ENCODE measurements around the gene MEPCE. TPM values are rescaled to one million over a fixed set of nuclear protein-coding genes. Genes with fewer than 3 reads are reported as not detected.

MEPCE gene
- total and polyA plus RNA-seq, 4 donors, result 6.7 to 21.8 (median 16.5) TPM

DNA sequence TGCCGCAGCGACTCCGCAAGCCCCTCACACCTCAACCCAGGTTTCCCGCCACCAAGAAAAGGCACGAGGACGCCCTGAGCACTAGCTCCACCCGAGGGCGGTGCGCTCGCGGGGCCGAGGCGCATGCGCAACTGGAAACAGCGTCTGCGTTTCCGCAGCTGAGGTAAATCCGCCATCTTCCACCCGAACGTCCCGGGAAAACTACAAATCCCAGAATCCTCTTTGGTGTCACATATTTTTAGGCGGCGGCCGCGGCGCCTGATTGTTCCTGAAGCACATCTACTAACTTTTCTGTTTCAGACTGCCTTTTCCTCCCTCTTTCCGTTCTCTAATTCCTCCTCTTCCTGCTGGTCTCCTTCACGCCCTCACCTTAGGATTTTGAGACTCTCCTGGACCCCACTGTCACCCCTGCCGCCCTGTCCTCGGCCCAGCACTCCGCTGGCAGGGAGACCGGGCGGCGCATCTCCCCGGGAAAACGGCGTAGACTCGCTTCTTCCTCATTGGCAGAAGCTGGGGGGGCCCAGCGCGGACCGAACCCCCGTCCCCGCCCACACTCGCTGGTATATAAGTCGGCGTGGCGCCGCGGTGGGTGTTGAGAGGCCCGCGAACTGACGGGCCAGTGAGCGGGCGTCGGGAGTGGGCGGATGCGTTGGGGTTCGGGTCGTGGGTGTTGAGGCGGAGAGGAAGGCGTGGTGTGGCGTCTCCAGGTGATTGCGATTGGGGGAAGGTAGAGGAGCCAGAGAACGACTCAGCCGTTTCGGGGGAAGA, 1.2 kb upstream of the MEPCE start, which contains the start of gene ZCWPW1:
ZCWPW1 (minus strand) TSS at position 505 of the 768 bp plus-strand sequence. CDS start 8,054 bp downstream, outside the sequence.
- Histone ChIP-seq H3K9me3 (ENCODE audit: control insufficient read depth in 4 of 4, low read length in 3 of 4) (no peaks in the 10 kb centered on the region), H3K27me3 (ENCODE audit: control insufficient read depth in 4 of 4, insufficient read depth in 4 of 4, low read length in 3 of 4) (no peaks in the 10 kb centered on the region), H3K27ac (ENCODE audit: low read depth in 1 of 2, low read length in 2 of 2) (peak within 1 kb of the TSS; percentile 100), H3K36me3 (ENCODE audit: control insufficient read depth in 4 of 4, insufficient read depth in 3 of 4, low read depth in 1 of 4, low read length in 3 of 4) (peaks cover 4 to 5% (median 5%) of the 10 kb centered on the region in 4 donors), H3K9ac (ENCODE audit: low read depth in 1 of 2, low read length in 2 of 2) (peak within 1 kb of the TSS; percentile 93 to 99), H3K4me1 (ENCODE audit: control insufficient read depth in 4 of 4, insufficient read depth in 4 of 4, low read length in 3 of 4) (peaks cover 12 to 27% (median 18%) of the 10 kb centered on the region in 4 donors), H3K4me3 (ENCODE audit: low read depth in 1 of 3, low read length in 3 of 3) (peak within 1 kb of the TSS; percentile 74 to 90 (median 87))
- TF ChIP-seq JUND (IDR thresholded peaks at IDR 0.05) (no peak), FOXA2 (IDR thresholded peaks at IDR 0.05) (peak; percentile 7), RXRA (IDR thresholded peaks at IDR 0.05) (peak in 1 of 2 donors; percentile 11), FOXA1 (IDR thresholded peaks at IDR 0.05) (no peak), YY1 (IDR thresholded peaks at IDR 0.05) (peak; percentile 98), HNF4A (conservative IDR thresholded peaks at IDR 0.05) (peak in 1 of 2 donors; percentile 23), TAF1 (conservative IDR thresholded peaks at IDR 0.05) (peak; percentile 96), SP1 (IDR thresholded peaks at IDR 0.05) (peak; percentile 84), NR2F2 (IDR thresholded peaks at IDR 0.05) (no peak), EGR1 (IDR thresholded peaks at IDR 0.05; ENCODE audit: low read depth in 2 of 2) (peak; percentile 87 to 92), RAD21 (IDR thresholded peaks at IDR 0.05) (peak in 1 of 2 donors; percentile 12), HNF4G (IDR thresholded peaks at IDR 0.05) (no peak), GABPA (IDR thresholded peaks at IDR 0.05 in 1 of 2, conservative IDR thresholded peaks at IDR 0.05 in 1 of 2) (peak; percentile 30 to 80)
- TF ChIP-seq, protein P1, sequence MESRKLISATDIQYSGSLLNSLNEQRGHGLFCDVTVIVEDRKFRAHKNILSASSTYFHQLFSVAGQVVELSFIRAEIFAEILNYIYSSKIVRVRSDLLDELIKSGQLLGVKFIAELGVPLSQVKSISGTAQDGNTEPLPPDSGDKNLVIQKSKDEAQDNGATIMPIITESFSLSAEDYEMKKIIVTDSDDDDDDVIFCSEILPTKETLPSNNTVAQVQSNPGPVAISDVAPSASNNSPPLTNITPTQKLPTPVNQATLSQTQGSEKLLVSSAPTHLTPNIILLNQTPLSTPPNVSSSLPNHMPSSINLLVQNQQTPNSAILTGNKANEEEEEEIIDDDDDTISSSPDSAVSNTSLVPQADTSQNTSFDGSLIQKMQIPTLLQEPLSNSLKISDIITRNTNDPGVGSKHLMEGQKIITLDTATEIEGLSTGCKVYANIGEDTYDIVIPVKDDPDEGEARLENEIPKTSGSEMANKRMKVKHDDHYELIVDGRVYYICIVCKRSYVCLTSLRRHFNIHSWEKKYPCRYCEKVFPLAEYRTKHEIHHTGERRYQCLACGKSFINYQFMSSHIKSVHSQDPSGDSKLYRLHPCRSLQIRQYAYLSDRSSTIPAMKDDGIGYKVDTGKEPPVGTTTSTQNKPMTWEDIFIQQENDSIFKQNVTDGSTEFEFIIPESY (IDR thresholded peaks at IDR 0.05), result no peak
- TF ChIP-seq, protein P2, sequence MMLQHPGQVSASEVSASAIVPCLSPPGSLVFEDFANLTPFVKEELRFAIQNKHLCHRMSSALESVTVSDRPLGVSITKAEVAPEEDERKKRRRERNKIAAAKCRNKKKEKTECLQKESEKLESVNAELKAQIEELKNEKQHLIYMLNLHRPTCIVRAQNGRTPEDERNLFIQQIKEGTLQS (IDR thresholded peaks at IDR 0.05), result no peak
- TF ChIP-seq, protein P3, sequence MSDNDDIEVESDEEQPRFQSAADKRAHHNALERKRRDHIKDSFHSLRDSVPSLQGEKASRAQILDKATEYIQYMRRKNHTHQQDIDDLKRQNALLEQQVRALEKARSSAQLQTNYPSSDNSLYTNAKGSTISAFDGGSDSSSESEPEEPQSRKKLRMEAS (IDR thresholded peaks at IDR 0.05), result peak; percentile 100
- TF ChIP-seq, protein P4, sequence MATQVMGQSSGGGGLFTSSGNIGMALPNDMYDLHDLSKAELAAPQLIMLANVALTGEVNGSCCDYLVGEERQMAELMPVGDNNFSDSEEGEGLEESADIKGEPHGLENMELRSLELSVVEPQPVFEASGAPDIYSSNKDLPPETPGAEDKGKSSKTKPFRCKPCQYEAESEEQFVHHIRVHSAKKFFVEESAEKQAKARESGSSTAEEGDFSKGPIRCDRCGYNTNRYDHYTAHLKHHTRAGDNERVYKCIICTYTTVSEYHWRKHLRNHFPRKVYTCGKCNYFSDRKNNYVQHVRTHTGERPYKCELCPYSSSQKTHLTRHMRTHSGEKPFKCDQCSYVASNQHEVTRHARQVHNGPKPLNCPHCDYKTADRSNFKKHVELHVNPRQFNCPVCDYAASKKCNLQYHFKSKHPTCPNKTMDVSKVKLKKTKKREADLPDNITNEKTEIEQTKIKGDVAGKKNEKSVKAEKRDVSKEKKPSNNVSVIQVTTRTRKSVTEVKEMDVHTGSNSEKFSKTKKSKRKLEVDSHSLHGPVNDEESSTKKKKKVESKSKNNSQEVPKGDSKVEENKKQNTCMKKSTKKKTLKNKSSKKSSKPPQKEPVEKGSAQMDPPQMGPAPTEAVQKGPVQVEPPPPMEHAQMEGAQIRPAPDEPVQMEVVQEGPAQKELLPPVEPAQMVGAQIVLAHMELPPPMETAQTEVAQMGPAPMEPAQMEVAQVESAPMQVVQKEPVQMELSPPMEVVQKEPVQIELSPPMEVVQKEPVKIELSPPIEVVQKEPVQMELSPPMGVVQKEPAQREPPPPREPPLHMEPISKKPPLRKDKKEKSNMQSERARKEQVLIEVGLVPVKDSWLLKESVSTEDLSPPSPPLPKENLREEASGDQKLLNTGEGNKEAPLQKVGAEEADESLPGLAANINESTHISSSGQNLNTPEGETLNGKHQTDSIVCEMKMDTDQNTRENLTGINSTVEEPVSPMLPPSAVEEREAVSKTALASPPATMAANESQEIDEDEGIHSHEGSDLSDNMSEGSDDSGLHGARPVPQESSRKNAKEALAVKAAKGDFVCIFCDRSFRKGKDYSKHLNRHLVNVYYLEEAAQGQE (IDR thresholded peaks at IDR 0.05), result peak; percentile 94
- TF ChIP-seq, protein P5, sequence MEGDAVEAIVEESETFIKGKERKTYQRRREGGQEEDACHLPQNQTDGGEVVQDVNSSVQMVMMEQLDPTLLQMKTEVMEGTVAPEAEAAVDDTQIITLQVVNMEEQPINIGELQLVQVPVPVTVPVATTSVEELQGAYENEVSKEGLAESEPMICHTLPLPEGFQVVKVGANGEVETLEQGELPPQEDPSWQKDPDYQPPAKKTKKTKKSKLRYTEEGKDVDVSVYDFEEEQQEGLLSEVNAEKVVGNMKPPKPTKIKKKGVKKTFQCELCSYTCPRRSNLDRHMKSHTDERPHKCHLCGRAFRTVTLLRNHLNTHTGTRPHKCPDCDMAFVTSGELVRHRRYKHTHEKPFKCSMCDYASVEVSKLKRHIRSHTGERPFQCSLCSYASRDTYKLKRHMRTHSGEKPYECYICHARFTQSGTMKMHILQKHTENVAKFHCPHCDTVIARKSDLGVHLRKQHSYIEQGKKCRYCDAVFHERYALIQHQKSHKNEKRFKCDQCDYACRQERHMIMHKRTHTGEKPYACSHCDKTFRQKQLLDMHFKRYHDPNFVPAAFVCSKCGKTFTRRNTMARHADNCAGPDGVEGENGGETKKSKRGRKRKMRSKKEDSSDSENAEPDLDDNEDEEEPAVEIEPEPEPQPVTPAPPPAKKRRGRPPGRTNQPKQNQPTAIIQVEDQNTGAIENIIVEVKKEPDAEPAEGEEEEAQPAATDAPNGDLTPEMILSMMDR (IDR thresholded peaks at IDR 0.05; ENCODE audit: low read depth, low read length, missing input control), result no peak
- under 1% methylated on average over 66 of the region's 66 CpGs for WGBS
- peak; percentile 93 for DNase-seq (ENCODE audit: low spot score)
